ENCODE measurements around the gene CBLN3.

The CBLN3 gene

GRCh38 chr14:24465805-24466204 is 36.3 kb upstream of the CBLN3 start:
- Histone ChIP-seq H4K8ac (ENCODE audit: low read depth, low read length) (no peak overlapping the region), H3K4me3 (ENCODE audit: low read depth, low read length) (no peak overlapping the region), H3K4me1 (ENCODE audit: control insufficient read depth in 1 of 2, insufficient read depth in 2 of 2, low read length in 2 of 2) (no peaks in the 10 kb centered on the region), H3K79me2 (ENCODE audit: control insufficient read depth, insufficient read depth, low read length, poor library complexity) (no peaks in the 10 kb centered on the region), H3K4ac (ENCODE audit: low read depth, low read length) (no peak overlapping the region), H3K23ac (ENCODE audit: low read length) (no peak overlapping the region), H3K14ac (ENCODE audit: low read length) (no peak overlapping the region), H2AFZ (ENCODE audit: insufficient read depth, low read length, poor library complexity) (no peak overlapping the region), H2BK12ac (ENCODE audit: low read length) (no peak overlapping the region), H3K27ac (ENCODE audit: low read depth, low read length) (no peak overlapping the region), H4K91ac (ENCODE audit: low read depth, low read length) (no peak overlapping the region), H3K18ac (ENCODE audit: low read length) (no peak overlapping the region), H3K4me2 (ENCODE audit: low read length) (no peak overlapping the region), H2BK5ac (ENCODE audit: low read depth, low read length, poor library complexity) (no peak overlapping the region), H3K27me3 (ENCODE audit: insufficient read depth, low read length) (no peaks in the 10 kb centered on the region), H3K9ac (ENCODE audit: low read length) (no peak overlapping the region), H3K79me1 (ENCODE audit: low read length) (no peaks in the 10 kb centered on the region), H3K36me3 (ENCODE audit: control insufficient read depth in 1 of 2, insufficient read depth in 2 of 2, low read length in 2 of 2) (no peaks in the 10 kb centered on the region), H2AK5ac (ENCODE audit: low read length) (no peak overlapping the region), H2BK120ac (ENCODE audit: insufficient read depth, low read length, poor library complexity) (no peak overlapping the region), H3K9me3 (ENCODE audit: insufficient read depth, low read depth, low read length) (no peaks in the 10 kb centered on the region), H4K12ac (ENCODE audit: low read depth, low read length) (no peak overlapping the region)
- WGBS (ENCODE audit: extremely low coverage, insufficient coverage, insufficient read length) = no CpG with 5 or more reads among the region's 3 CpGs
- DNase-seq = no peak

- no CpG with 5 or more reads among the region's 3 CpGs for WGBS (ENCODE audit: extremely low coverage, insufficient coverage, insufficient read length)
These were observed 35.9 kb upstream of the CBLN3 start for GRCh38 chr14:24465368-24465767.

GRCh38 chr14:24463884-24464785 is 34.7 kb upstream of the CBLN3 start:
- no peak for DNase-seq
- Histone ChIP-seq H3K18ac (ENCODE audit: low read length) (no peak overlapping the region), H3K36me3 (ENCODE audit: control insufficient read depth in 1 of 2, insufficient read depth in 2 of 2, low read length in 2 of 2) (no peaks in the 10 kb centered on the region), H2BK120ac (ENCODE audit: insufficient read depth, low read length, poor library complexity) (no peak overlapping the region), H3K4me3 (ENCODE audit: low read depth, low read length) (no peak overlapping the region), H4K91ac (ENCODE audit: low read depth, low read length) (no peak overlapping the region), H2BK5ac (ENCODE audit: low read depth, low read length, poor library complexity) (no peak overlapping the region), H2BK12ac (ENCODE audit: low read length) (no peak overlapping the region), H3K27ac (ENCODE audit: low read depth, low read length) (no peak overlapping the region), H4K12ac (ENCODE audit: low read depth, low read length) (no peak overlapping the region), H3K14ac (ENCODE audit: low read length) (no peak overlapping the region), H2AK5ac (ENCODE audit: low read length) (no peak overlapping the region), H3K4ac (ENCODE audit: low read depth, low read length) (no peak overlapping the region), H3K23ac (ENCODE audit: low read length) (no peak overlapping the region), H3K4me1 (ENCODE audit: control insufficient read depth in 1 of 2, insufficient read depth in 2 of 2, low read length in 2 of 2) (no peaks in the 10 kb centered on the region), H3K4me2 (ENCODE audit: low read length) (no peak overlapping the region), H3K9me3 (ENCODE audit: insufficient read depth, low read depth, low read length) (no peaks in the 10 kb centered on the region), H3K79me2 (ENCODE audit: control insufficient read depth, insufficient read depth, low read length, poor library complexity) (no peaks in the 10 kb centered on the region), H3K79me1 (ENCODE audit: low read length) (no peaks in the 10 kb centered on the region), H2AFZ (ENCODE audit: insufficient read depth, low read length, poor library complexity) (no peak overlapping the region), H3K27me3 (ENCODE audit: insufficient read depth, low read length) (no peaks in the 10 kb centered on the region), H4K8ac (ENCODE audit: low read depth, low read length) (no peak overlapping the region), H3K9ac (ENCODE audit: low read length) (no peak overlapping the region)
- WGBS (ENCODE audit: extremely low coverage, insufficient coverage, insufficient read length) = no CpG with 5 or more reads among the region's 4 CpGs

More at GRCh38 chr14:24465368-24465767, 35.9 kb upstream of the CBLN3 start:
- Histone ChIP-seq H3K27me3 (ENCODE audit: insufficient read depth, low read length) (no peaks in the 10 kb centered on the region), H3K4ac (ENCODE audit: low read depth, low read length) (no peak overlapping the region), H3K4me3 (ENCODE audit: low read depth, low read length) (no peak overlapping the region), H4K91ac (ENCODE audit: low read depth, low read length) (no peak overlapping the region), H2BK120ac (ENCODE audit: insufficient read depth, low read length, poor library complexity) (no peak overlapping the region), H3K36me3 (ENCODE audit: control insufficient read depth in 1 of 2, insufficient read depth in 2 of 2, low read length in 2 of 2) (no peaks in the 10 kb centered on the region), H3K79me2 (ENCODE audit: control insufficient read depth, insufficient read depth, low read length, poor library complexity) (no peaks in the 10 kb centered on the region), H3K4me1 (ENCODE audit: control insufficient read depth in 1 of 2, insufficient read depth in 2 of 2, low read length in 2 of 2) (no peaks in the 10 kb centered on the region), H3K79me1 (ENCODE audit: low read length) (no peaks in the 10 kb centered on the region), H3K14ac (ENCODE audit: low read length) (no peak overlapping the region), H2BK12ac (ENCODE audit: low read length) (no peak overlapping the region), H3K9ac (ENCODE audit: low read length) (no peak overlapping the region), H4K12ac (ENCODE audit: low read depth, low read length) (no peak overlapping the region), H3K4me2 (ENCODE audit: low read length) (no peak overlapping the region), H2BK5ac (ENCODE audit: low read depth, low read length, poor library complexity) (no peak overlapping the region), H3K18ac (ENCODE audit: low read length) (no peak overlapping the region), H3K27ac (ENCODE audit: low read depth, low read length) (no peak overlapping the region), H2AK5ac (ENCODE audit: low read length) (no peak overlapping the region), H4K8ac (ENCODE audit: low read depth, low read length) (no peak overlapping the region), H3K23ac (ENCODE audit: low read length) (no peak overlapping the region), H3K9me3 (ENCODE audit: insufficient read depth, low read depth, low read length) (no peaks in the 10 kb centered on the region), H2AFZ (ENCODE audit: insufficient read depth, low read length, poor library complexity) (no peak overlapping the region)
- DNase-seq = no peak

GRCh38 chr14:24463017-24463883 is 33.8 kb upstream of the CBLN3 start:
- no peak for DNase-seq
- H3K23ac ChIP-seq (ENCODE audit: low read length) = no peak overlapping the region
- no peaks in the 10 kb centered on the region for H3K4me1 ChIP-seq (ENCODE audit: control insufficient read depth in 1 of 2, insufficient read depth in 2 of 2, low read length in 2 of 2)
- H4K12ac ChIP-seq (ENCODE audit: low read depth, low read length) = no peak overlapping the region
- H4K91ac ChIP-seq (ENCODE audit: low read depth, low read length) = no peak overlapping the region
- H2BK12ac ChIP-seq (ENCODE audit: low read length) = no peak overlapping the region
- no peak overlapping the region for H4K8ac ChIP-seq (ENCODE audit: low read depth, low read length)
- WGBS (ENCODE audit: extremely low coverage, insufficient coverage, insufficient read length) = no CpG with 5 or more reads among the region's 5 CpGs
- H3K36me3 ChIP-seq (ENCODE audit: control insufficient read depth in 1 of 2, insufficient read depth in 2 of 2, low read length in 2 of 2) = no peaks in the 10 kb centered on the region
- no peaks in the 10 kb centered on the region for H3K27me3 ChIP-seq (ENCODE audit: insufficient read depth, low read length)
- H2BK5ac ChIP-seq (ENCODE audit: low read depth, low read length, poor library complexity) = no peak overlapping the region
- no peaks in the 10 kb centered on the region for H3K9me3 ChIP-seq (ENCODE audit: insufficient read depth, low read depth, low read length)
- no peak overlapping the region for H3K14ac ChIP-seq (ENCODE audit: low read length)
- H3K27ac ChIP-seq (ENCODE audit: low read depth, low read length) = no peak overlapping the region
- no peak overlapping the region for H3K4me3 ChIP-seq (ENCODE audit: low read depth, low read length)
- no peak overlapping the region for H3K4ac ChIP-seq (ENCODE audit: low read depth, low read length)
- no peak overlapping the region for H3K4me2 ChIP-seq (ENCODE audit: low read length)
- H3K79me1 ChIP-seq (ENCODE audit: low read length) = no peaks in the 10 kb centered on the region
- H2AK5ac ChIP-seq (ENCODE audit: low read length) = no peak overlapping the region
- no peak overlapping the region for H2AFZ ChIP-seq (ENCODE audit: insufficient read depth, low read length, poor library complexity)
- H3K18ac ChIP-seq (ENCODE audit: low read length) = no peak overlapping the region
- no peak overlapping the region for H3K9ac ChIP-seq (ENCODE audit: low read length)
- H2BK120ac ChIP-seq (ENCODE audit: insufficient read depth, low read length, poor library complexity) = no peak overlapping the region
- H3K79me2 ChIP-seq (ENCODE audit: control insufficient read depth, insufficient read depth, low read length, poor library complexity) = no peaks in the 10 kb centered on the region
